ENCODE measurements around the gene TBL3. TPM values are rescaled to one million over a fixed set of nuclear protein-coding genes. Genes with fewer than 3 reads are reported as not detected.

Gene TBL3
- total and polyA plus RNA-seq, 12 donors, result 18.5 to 71.1 (median 22.3) TPM

GRCh38 chr16:1964506-1965395 is 7.1 kb upstream of the TBL3 start, which contains the start of gene RPS2:
TSS of gene RPS2 (minus strand) at chr16:1964826. CDS start at chr16:1964625, 201 bp downstream.
- Histone ChIP-seq H3K36me3 (peaks cover 0 to 36% (median 30%) of the 10 kb centered on the region in 9 donors), H3K4me3 (peak within 1 kb of the TSS; percentile 55 to 100 (median 92)), H3K27ac (peak within 1 kb of the TSS; percentile 80 to 100 (median 96)), H3K4me1 (peaks cover 10 to 51% (median 40%) of the 10 kb centered on the region in 9 donors), H3K9me3 (no peaks in the 10 kb centered on the region), H3K27me3 (no peaks in the 10 kb centered on the region)
- 0 to 1% methylated on average over 88 to 97 of the region's 97 CpGs for WGBS, 2 donors
- intact Hi-C loops (cut with DNase I), result no loop called here
- peak; percentile 94 to 99 (median 98) for ATAC-seq
- DNase-seq, result peak; percentile 98
- TF ChIP-seq, protein P1, sequence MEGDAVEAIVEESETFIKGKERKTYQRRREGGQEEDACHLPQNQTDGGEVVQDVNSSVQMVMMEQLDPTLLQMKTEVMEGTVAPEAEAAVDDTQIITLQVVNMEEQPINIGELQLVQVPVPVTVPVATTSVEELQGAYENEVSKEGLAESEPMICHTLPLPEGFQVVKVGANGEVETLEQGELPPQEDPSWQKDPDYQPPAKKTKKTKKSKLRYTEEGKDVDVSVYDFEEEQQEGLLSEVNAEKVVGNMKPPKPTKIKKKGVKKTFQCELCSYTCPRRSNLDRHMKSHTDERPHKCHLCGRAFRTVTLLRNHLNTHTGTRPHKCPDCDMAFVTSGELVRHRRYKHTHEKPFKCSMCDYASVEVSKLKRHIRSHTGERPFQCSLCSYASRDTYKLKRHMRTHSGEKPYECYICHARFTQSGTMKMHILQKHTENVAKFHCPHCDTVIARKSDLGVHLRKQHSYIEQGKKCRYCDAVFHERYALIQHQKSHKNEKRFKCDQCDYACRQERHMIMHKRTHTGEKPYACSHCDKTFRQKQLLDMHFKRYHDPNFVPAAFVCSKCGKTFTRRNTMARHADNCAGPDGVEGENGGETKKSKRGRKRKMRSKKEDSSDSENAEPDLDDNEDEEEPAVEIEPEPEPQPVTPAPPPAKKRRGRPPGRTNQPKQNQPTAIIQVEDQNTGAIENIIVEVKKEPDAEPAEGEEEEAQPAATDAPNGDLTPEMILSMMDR (IDR thresholded peaks at IDR 0.05), result peak in 4 of 9 donors; percentile 5 to 34 (median 9)

GRCh38 chr16:1965396-1966001 is 6.4 kb upstream of the TBL3 start:
- intact Hi-C loops (cut with DNase I), result no loop called here
- 23% methylated on average over 24 of the region's 24 CpGs for WGBS, 2 donors
- Histone ChIP-seq H3K36me3 (peaks cover 0 to 34% (median 30%) of the 10 kb centered on the region in 9 donors), H3K9me3 (no peaks in the 10 kb centered on the region), H3K27me3 (no peaks in the 10 kb centered on the region), H3K4me3 (peak overlapping the region; percentile 55 to 100 (median 92)), H3K27ac (peak overlapping the region; percentile 80 to 100 (median 96)), H3K4me1 (peaks cover 7 to 48% (median 33%) of the 10 kb centered on the region in 9 donors)
- TF ChIP-seq, protein P1 (IDR thresholded peaks at IDR 0.05), result no peak
- DNase-seq (no peak), ATAC-seq (no peak)

GRCh38 chr16:1966460-1966859 is 5.4 kb upstream of the TBL3 start, which contains the start of gene RNF151:
TSS of gene RNF151 (plus strand) at chr16:1966856. CDS start at chr16:1966882, 26 bp downstream.
- TF ChIP-seq, protein P1 (IDR thresholded peaks at IDR 0.05), result no peak
- Histone ChIP-seq H3K4me1 (peaks cover 9 to 48% (median 34%) of the 10 kb centered on the region in 9 donors), H3K27ac (peak within 1 kb of the TSS in 6 of 10 donors; percentile 91 to 100 (median 96)), H3K9me3 (no peaks in the 10 kb centered on the region), H3K4me3 (peak within 1 kb of the TSS in 9 of 10 donors; percentile 63 to 100 (median 93)), H3K27me3 (no peaks in the 10 kb centered on the region), H3K36me3 (peaks cover 0 to 25% (median 22%) of the 10 kb centered on the region in 9 donors)
- DNase-seq (no peak), ATAC-seq (no peak)
- intact Hi-C loops (cut with DNase I), result no loop called here
- 97 to 98% methylated on average over 6 of the region's 6 CpGs for WGBS, 2 donors
